H9 (cell line): ENCODE data around the gene CCNC. TPM values are rescaled to one million over a fixed set of nuclear protein-coding genes. Genes with fewer than 3 reads are reported as not detected.

ENCODE experiments used
- DNase-seq: peaks from one replicate; pipeline ENCODE4 v3.0.0-alpha.2; 2017
- H2AFZ ChIP-seq: one replicate; pipeline ENCODE4 v1.6.1; 2013; ENCODE audit warnings: mild to moderate bottlenecking, low read length, control low read depth, moderate library complexity
- H2AK5ac ChIP-seq: 2 replicates; pipeline ENCODE4 v1.6.1; 2013; ENCODE audit warnings: low read length, control low read depth, mixed read lengths; ENCODE audit not compliant: insufficient read length
- H2BK120ac ChIP-seq: one replicate; pipeline ENCODE4 v1.6.1; 2013; ENCODE audit warnings: low read depth, mild to moderate bottlenecking, low read length, control low read depth, inconsistent platforms; ENCODE audit not compliant: poor library complexity, severe bottlenecking
- H2BK12ac ChIP-seq: 2 replicates; pipeline ENCODE4 v1.6.1; 2013; ENCODE audit warnings: low read length, control low read depth, mixed read lengths, low read depth; ENCODE audit not compliant: insufficient read length
- H2BK15ac ChIP-seq: 2 replicates; pipeline ENCODE4 v1.6.1; 2013; ENCODE audit warnings: low read depth, low read length, control low read depth
- H2BK20ac ChIP-seq: one replicate; pipeline ENCODE4 v1.6.1; 2013; ENCODE audit warnings: low read depth, mild to moderate bottlenecking, low read length, control low read depth, inconsistent platforms; ENCODE audit not compliant: poor library complexity, severe bottlenecking
- H2BK5ac ChIP-seq: 2 replicates; pipeline ENCODE4 v1.6.1; 2013; ENCODE audit warnings: low read length, control low read depth, mixed read lengths; ENCODE audit not compliant: insufficient read length
- H3K14ac ChIP-seq: 2 replicates; pipeline ENCODE4 v1.6.1; 2013; ENCODE audit warnings: low read length, control low read depth; ENCODE audit not compliant: insufficient read depth
- H3K18ac ChIP-seq: 2 replicates; pipeline ENCODE4 v1.6.1; 2013; ENCODE audit warnings: low read depth, mild to moderate bottlenecking, mixed read lengths, low read length, control low read depth; ENCODE audit not compliant: insufficient read length
- H3K23ac ChIP-seq: 2 replicates; pipeline ENCODE4 v1.6.1; 2013; ENCODE audit warnings: low read length, control low read depth, mixed read lengths, low read depth; ENCODE audit not compliant: insufficient read length
- H3K23me2 ChIP-seq: 2 replicates; pipeline ENCODE4 v1.6.1; 2013; ENCODE audit warnings: low read depth, mild to moderate bottlenecking, mixed read lengths, low read length, control low read depth; ENCODE audit not compliant: insufficient read length, poor library complexity, severe bottlenecking
- H3K27ac ChIP-seq: 2 replicates; pipeline ENCODE4 v1.5.1; 2013; ENCODE audit warnings: low read length, control low read depth, mixed read lengths, low read depth; ENCODE audit not compliant: insufficient read length
- H3K27me3 ChIP-seq: 2 replicates; pipeline ENCODE4 v1.6.1; 2013; ENCODE audit warnings: low read length, control low read depth, inconsistent platforms; ENCODE audit not compliant: insufficient read depth
- H3K4ac ChIP-seq: 2 replicates; pipeline ENCODE4 v1.6.1; 2013; ENCODE audit warnings: low read depth, mild to moderate bottlenecking, control low read depth, inconsistent platforms, low read length, moderate library complexity
- H3K4me1 ChIP-seq: 2 replicates; pipeline ENCODE4 v1.6.1; 2013; ENCODE audit warnings: low read length, control low read depth, inconsistent platforms; ENCODE audit not compliant: insufficient read depth
- H3K4me2 ChIP-seq: 2 replicates; pipeline ENCODE4 v1.6.1; 2013; ENCODE audit warnings: low read length, control low read depth, mixed read lengths; ENCODE audit not compliant: insufficient read length, insufficient read depth
- H3K56ac ChIP-seq: 2 replicates; pipeline ENCODE4 v1.6.1; 2013; ENCODE audit warnings: low read depth, mild to moderate bottlenecking, mixed read lengths, low read length, control low read depth; ENCODE audit not compliant: insufficient read length
- H3K79me1 ChIP-seq: 2 replicates; pipeline ENCODE4 v1.6.1; 2013; ENCODE audit warnings: low read depth, mild to moderate bottlenecking, moderate library complexity, low read length, control low read depth, inconsistent platforms; ENCODE audit not compliant: insufficient read depth, poor library complexity, severe bottlenecking
- H3K79me2 ChIP-seq: 2 replicates; pipeline ENCODE4 v1.6.1; 2013; ENCODE audit warnings: low read length, control low read depth, inconsistent platforms; ENCODE audit not compliant: insufficient read depth
- H3K9ac ChIP-seq: 2 replicates; pipeline ENCODE4 v1.6.1; 2013; ENCODE audit warnings: low read length, control low read depth, mixed read lengths; ENCODE audit not compliant: insufficient read length; ENCODE audit errors: extremely low read depth
- H3K9me3 ChIP-seq: one replicate; pipeline ENCODE4 v1.6.1; 2013; ENCODE audit warnings: low read depth, low read length, inconsistent platforms; ENCODE audit not compliant: control insufficient read depth
- H3T11ph ChIP-seq: one replicate; pipeline ENCODE4 v1.6.1; 2013; ENCODE audit warnings: mild to moderate bottlenecking, low read length, control low read depth, inconsistent platforms
- H4K20me1 ChIP-seq: one replicate; pipeline ENCODE4 v1.6.1; 2013; ENCODE audit not compliant: control insufficient read depth, insufficient read length, insufficient read depth
- H4K5ac ChIP-seq: 2 replicates; pipeline ENCODE4 v1.6.1; 2013; ENCODE audit warnings: low read depth, mild to moderate bottlenecking, mixed read lengths, low read length, control low read depth; ENCODE audit not compliant: insufficient read length
- H4K8ac ChIP-seq: replicated peaks from 2 replicates; pipeline ENCODE4 v1.6.1; 2013; ENCODE audit warnings: low read length, control low read depth, mixed read lengths, low read depth; ENCODE audit not compliant: insufficient read length
- H4K91ac ChIP-seq: 2 replicates; pipeline ENCODE4 v1.6.1; 2013; ENCODE audit warnings: low read depth, mild to moderate bottlenecking, moderate library complexity, mixed read lengths, low read length, control low read depth; ENCODE audit not compliant: insufficient read length
- H3K27ac Mint-ChIP-seq, 3 experiments: 2 replicates in 2 of 3; 3 replicates in 1 of 3; pipeline ENCODE4 v1.8.0; 2020 to 2021; ENCODE audit warnings: mixed read lengths in 3 of 3, mild to moderate bottlenecking in 1 of 3, moderate library complexity in 1 of 3
- H3K27me3 Mint-ChIP-seq: 2 replicates; pipeline ENCODE4 v1.8.0; 2021; ENCODE audit warnings: low read depth, mild to moderate bottlenecking, moderate library complexity, mixed read lengths
- H3K36me3 Mint-ChIP-seq, 3 experiments: 2 replicates in 2 of 3; 3 replicates in 1 of 3; pipeline ENCODE4 v1.8.0; 2020 to 2021; ENCODE audit warnings: low read depth in 3 of 3, mixed read lengths in 3 of 3; ENCODE audit not compliant: insufficient read depth in 1 of 3
- H3K4me1 Mint-ChIP-seq, 2 experiments: 2 replicates each; pipeline ENCODE4 v1.8.0; 2020; ENCODE audit warnings: mixed read lengths in 2 of 2
- H3K4me3 Mint-ChIP-seq, 2 experiments: 2 replicates in 1 of 2; 3 replicates in 1 of 2; pipeline ENCODE4 v1.8.0; 2020 to 2021; ENCODE audit warnings: mild to moderate bottlenecking in 2 of 2, mixed read lengths in 2 of 2, moderate library complexity in 1 of 2
- H3K9me3 Mint-ChIP-seq, 2 experiments: 2 replicates in 1 of 2; 3 replicates in 1 of 2; pipeline ENCODE4 v1.8.0; 2020; ENCODE audit warnings: mild to moderate bottlenecking in 2 of 2, mixed read lengths in 2 of 2, moderate library complexity in 1 of 2
- WGBS: extraction: QIAGEN DNeasy Blood & Tissue Kit; methylation state at CpG from one replicate; pipeline ENCODE4 v1.1.7; 2013; ENCODE audit warnings: missing lambda C conversion rate, low lambda C conversion rate, mixed read lengths; ENCODE audit not compliant: insufficient read length; ENCODE audit errors: extremely low coverage; 5-methylcytosine and 5-hydroxymethylcytosine counted together
- total RNA-seq: library from RNA; stranded (reverse); gene quantifications from 2 replicates; pipeline ENCODE4 v1.2.1, GENCODE V29; 2021
- TF ChIP-seq, protein P1 (sequence below): fragments of 200-600 bp; sonication (generic); conservative IDR thresholded peaks from 3 replicates; pipeline ENCODE4 v1.8.0; 2021; ENCODE audit warnings: antibody characterized with exemption, mild to moderate bottlenecking

Gene CCNC
- total RNA-seq, 1 experiment from 2014 or later = 112 TPM

GRCh38 chr6:99611148-99611547 lies 42.7 kb upstream of the CCNC start:
- H3K79me1 ChIP-seq = no peaks in the 10 kb centered on the region
- no peak overlapping the region for H2AFZ ChIP-seq
- no peak overlapping the region for H2AK5ac ChIP-seq
- H3K4me2 ChIP-seq = no peak overlapping the region
- no peak overlapping the region for H2BK5ac ChIP-seq
- no peak overlapping the region for H4K5ac ChIP-seq
- no peak overlapping the region for H3K27ac ChIP-seq
- Mint-ChIP-seq H3K27ac (no peak overlapping the region), H3K4me1 (peaks cover 19 to 54% of the 10 kb centered on the region in 2 experiments), H3K4me3 (no peak overlapping the region), H3K27me3 (peaks cover 99% of the 10 kb centered on the region), H3K9me3 (peaks cover 0 to 3% of the 10 kb centered on the region in 2 experiments; a peak in 2 of 5 replicates), H3K36me3 (no peaks in the 10 kb centered on the region; a peak in 1 of 7 replicates)
- no peak overlapping the region for H3K23ac ChIP-seq
- peaks cover 8% of the 10 kb centered on the region for H3K23me2 ChIP-seq
- H3K79me2 ChIP-seq = no peaks in the 10 kb centered on the region
- H2BK15ac ChIP-seq = no peak overlapping the region
- no peaks in the 10 kb centered on the region for H3K4me1 ChIP-seq
- DNase-seq = no peak
- no peak overlapping the region for H4K91ac ChIP-seq
- no peaks in the 10 kb centered on the region for H3K9me3 ChIP-seq
- no peak overlapping the region for H3K9ac ChIP-seq
- no peak overlapping the region for H4K8ac ChIP-seq
- no peak overlapping the region for H3K56ac ChIP-seq
- no peak overlapping the region for H2BK120ac ChIP-seq
- H3K4ac ChIP-seq = no peak overlapping the region
- TF ChIP-seq, protein P1, sequence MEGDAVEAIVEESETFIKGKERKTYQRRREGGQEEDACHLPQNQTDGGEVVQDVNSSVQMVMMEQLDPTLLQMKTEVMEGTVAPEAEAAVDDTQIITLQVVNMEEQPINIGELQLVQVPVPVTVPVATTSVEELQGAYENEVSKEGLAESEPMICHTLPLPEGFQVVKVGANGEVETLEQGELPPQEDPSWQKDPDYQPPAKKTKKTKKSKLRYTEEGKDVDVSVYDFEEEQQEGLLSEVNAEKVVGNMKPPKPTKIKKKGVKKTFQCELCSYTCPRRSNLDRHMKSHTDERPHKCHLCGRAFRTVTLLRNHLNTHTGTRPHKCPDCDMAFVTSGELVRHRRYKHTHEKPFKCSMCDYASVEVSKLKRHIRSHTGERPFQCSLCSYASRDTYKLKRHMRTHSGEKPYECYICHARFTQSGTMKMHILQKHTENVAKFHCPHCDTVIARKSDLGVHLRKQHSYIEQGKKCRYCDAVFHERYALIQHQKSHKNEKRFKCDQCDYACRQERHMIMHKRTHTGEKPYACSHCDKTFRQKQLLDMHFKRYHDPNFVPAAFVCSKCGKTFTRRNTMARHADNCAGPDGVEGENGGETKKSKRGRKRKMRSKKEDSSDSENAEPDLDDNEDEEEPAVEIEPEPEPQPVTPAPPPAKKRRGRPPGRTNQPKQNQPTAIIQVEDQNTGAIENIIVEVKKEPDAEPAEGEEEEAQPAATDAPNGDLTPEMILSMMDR = no peak
- H3K27me3 ChIP-seq = peaks cover 81% of the 10 kb centered on the region
- H2BK20ac ChIP-seq = no peak overlapping the region
- H2BK12ac ChIP-seq = no peak overlapping the region
- H4K20me1 ChIP-seq = no peaks in the 10 kb centered on the region
- no peak overlapping the region for H3T11ph ChIP-seq
- no peak overlapping the region for H3K14ac ChIP-seq
- WGBS = no CpG with 5 or more reads among the region's 3 CpGs
- H3K18ac ChIP-seq = no peak overlapping the region
